Breast epithelium (tissue), 3 donors: ENCODE measurements around the gene NGFR.

ENCODE experiments used
- POLR2A ChIP-seq: fragments of 450-650 bp; IDR thresholded peaks from one replicate; pipeline ENCODE4 v1.6.1; 2016; ENCODE audit warnings: antibody characterized with exemption, mild to moderate bottlenecking, moderate library complexity
- TF ChIP-seq, protein P1 (sequence below), 3 donors: fragments of 450-650 bp; IDR thresholded peaks; one replicate each; pipeline ENCODE4 v1.5.1; 2016 to 2017; ENCODE audit warnings: antibody characterized with exemption in 3 of 3, mild to moderate bottlenecking in 3 of 3, moderate library complexity in 3 of 3

DNA sequence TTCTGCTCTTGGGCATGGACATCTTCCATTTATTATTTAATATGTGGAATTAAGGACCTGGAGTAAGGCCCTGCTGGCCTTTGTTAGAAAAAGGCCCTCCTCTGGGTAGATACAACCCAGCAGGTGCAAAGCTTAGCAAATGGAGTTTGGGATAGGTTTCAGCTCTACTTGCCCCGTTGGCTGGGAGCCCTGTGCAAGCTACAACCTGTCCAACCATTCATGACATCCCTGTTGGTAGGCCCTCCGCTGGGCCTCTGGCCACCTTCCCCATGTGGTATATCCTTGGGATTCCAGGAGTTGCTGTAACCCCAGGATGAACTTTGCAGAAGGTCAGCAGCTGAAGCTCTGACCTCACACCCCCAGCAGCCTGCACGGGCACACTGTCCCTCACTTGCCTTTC is 6.4 kb downstream of the NGFR start:
- TF ChIP-seq, protein P1, sequence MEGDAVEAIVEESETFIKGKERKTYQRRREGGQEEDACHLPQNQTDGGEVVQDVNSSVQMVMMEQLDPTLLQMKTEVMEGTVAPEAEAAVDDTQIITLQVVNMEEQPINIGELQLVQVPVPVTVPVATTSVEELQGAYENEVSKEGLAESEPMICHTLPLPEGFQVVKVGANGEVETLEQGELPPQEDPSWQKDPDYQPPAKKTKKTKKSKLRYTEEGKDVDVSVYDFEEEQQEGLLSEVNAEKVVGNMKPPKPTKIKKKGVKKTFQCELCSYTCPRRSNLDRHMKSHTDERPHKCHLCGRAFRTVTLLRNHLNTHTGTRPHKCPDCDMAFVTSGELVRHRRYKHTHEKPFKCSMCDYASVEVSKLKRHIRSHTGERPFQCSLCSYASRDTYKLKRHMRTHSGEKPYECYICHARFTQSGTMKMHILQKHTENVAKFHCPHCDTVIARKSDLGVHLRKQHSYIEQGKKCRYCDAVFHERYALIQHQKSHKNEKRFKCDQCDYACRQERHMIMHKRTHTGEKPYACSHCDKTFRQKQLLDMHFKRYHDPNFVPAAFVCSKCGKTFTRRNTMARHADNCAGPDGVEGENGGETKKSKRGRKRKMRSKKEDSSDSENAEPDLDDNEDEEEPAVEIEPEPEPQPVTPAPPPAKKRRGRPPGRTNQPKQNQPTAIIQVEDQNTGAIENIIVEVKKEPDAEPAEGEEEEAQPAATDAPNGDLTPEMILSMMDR (IDR thresholded peaks at IDR 0.05), result no peak
- TF ChIP-seq POLR2A, result no peak
